Fibroblast of skin of left biceps (primary cell): ENCODE results near the gene CAPG.
"Not testable (repeated sequence)": the region's sequence is repeated elsewhere in the genome, so short reads cannot be mapped to it uniquely, and the experiment has no call there.

Source experiments
- DNase-seq, 2 experiments: peaks; one replicate each; pipeline ENCODE4 v3.0.0-alpha.2; 2013; ENCODE audit warnings: low read depth in 2 of 2

The CAPG gene

GRCh38 chr2:85396531-85397470, 13.4 kb downstream of the CAPG start:
- no peak for DNase-seq

DNA sequence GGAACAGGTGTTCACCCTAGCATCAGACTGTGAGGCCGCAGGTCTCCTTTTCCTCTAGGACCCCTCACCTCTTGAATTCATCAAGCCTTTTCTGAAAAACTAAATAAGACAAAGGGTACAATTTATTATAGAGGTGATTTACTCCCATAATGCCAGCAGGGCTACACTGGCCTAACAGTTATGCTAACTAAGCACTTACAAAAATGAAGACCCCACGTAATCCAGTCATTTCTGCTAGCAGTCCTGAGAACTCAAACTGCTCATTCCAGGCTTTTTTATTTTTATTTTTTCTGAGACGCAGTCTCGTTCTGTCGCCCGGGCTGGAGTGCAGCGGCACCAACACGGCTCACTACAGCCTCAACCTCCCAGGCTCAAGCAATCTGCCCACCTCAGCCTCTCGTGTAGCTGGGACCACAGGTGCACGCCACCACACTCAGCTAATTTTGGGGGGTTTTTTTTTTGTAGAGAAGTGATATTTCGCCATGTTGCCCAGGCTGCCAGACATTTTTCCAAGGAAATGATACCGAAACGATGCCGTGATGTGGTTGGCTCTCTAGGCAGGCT, 14.2 kb downstream of the CAPG start:
- no peak for DNase-seq

DNA sequence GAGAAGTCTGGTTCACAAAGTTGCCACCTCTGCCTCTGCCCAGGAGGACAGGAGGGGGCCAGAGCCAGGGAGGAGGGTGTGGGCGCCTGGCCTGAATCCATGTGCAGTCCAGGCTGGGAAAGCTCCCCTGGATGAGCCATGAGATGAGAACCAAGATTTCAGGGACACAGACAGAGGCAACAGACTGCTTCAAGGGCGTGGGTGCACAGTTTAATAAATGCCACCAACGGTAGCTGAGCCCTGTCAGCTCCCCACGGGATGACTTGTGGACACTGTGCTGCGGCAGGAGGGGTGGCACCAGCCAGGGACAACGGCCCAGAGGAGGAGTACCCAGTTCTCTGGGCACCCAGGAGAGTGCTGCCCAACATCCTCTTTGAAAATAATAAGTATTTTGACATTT, 15.2 kb downstream of the CAPG start:
- DNase-seq, result no peak

GRCh38 chr2:85394261-85394681, 15.9 kb downstream of the CAPG start:
- DNase-seq, result no peak

GRCh38 chr2:85393836-85394235, 16.3 kb downstream of the CAPG start:
- no peak for DNase-seq

GRCh38 chr2:85390941-85391669, 19.1 kb downstream of the CAPG start:
- DNase-seq, result no peak

- no peak for DNase-seq
These were observed 21.2 kb downstream of the CAPG start for GRCh38 chr2:85388878-85389538.

- no peak for DNase-seq
These were observed 22.4 kb downstream of the CAPG start for GRCh38 chr2:85387754-85388153.

DNA sequence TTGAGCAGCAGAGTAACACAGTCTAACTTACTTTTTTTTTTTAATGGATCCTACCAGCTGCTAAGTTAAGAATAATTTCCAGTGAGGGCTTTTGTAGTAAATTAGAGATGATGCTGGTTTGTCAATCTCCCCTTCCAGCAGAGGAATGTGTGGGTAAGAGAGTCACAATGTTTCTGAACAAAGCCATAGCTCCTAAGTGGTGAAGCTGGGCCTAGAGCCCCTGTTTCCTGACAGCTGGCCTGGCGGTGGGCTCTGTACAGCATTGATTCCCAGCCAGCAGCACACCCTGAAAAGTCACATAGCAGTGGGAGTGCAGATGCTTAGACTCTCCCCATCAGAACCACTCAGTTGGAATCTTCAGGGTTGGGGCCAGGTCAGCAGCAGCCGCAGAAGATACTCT, 24.4 kb downstream of the CAPG start:
- DNase-seq, result no peak

DNA sequence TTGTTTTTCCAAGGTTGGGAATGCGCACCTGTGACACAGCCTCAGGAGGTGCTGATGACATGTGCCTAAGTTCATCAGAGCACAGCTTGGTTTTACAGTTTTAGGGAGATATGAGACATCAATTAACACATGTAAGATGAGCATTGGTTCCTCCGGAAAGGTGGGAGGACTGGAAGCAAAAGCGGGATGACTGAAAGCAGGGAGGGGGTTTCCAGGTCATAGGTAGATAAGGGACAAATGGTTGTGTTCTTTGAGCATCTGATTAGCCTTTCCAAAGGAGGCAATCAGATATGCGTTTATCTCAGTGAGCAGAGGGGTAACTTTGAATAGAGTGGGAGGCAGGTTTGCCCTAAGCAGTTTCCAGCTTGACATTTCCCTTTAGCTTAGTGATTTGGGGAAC, 26.3 kb downstream of the CAPG start:
- no peak for DNase-seq

DNA sequence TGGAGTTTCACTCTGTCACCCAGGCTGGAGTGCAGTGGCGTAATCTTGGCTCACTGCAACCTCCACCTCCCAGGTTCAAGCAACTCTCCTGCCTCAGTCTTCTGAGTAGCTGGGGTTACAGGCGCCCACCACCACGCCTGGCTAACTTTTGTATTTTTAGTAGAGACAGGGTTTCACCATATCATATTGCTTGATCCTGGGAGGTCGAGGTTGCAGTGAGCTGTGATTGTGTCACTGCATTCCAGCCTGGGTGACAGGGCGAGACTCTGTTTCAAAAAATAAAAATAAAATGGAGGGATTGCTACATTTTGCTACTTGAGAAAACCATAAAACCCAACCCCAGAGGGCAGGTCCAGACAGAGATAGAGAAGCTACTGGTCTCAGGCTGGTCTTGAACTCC, 27.0 kb downstream of the CAPG start:
- not testable (repeated sequence) for DNase-seq

GRCh38 chr2:85380048-85380447, 30.1 kb downstream of the CAPG start:
- no peak for DNase-seq

GRCh38 chr2:85378257-85378656, 31.9 kb downstream of the CAPG start:
- DNase-seq, result no peak

GRCh38 chr2:85377083-85377482, 33.1 kb downstream of the CAPG start:
- DNase-seq, result no peak

DNA sequence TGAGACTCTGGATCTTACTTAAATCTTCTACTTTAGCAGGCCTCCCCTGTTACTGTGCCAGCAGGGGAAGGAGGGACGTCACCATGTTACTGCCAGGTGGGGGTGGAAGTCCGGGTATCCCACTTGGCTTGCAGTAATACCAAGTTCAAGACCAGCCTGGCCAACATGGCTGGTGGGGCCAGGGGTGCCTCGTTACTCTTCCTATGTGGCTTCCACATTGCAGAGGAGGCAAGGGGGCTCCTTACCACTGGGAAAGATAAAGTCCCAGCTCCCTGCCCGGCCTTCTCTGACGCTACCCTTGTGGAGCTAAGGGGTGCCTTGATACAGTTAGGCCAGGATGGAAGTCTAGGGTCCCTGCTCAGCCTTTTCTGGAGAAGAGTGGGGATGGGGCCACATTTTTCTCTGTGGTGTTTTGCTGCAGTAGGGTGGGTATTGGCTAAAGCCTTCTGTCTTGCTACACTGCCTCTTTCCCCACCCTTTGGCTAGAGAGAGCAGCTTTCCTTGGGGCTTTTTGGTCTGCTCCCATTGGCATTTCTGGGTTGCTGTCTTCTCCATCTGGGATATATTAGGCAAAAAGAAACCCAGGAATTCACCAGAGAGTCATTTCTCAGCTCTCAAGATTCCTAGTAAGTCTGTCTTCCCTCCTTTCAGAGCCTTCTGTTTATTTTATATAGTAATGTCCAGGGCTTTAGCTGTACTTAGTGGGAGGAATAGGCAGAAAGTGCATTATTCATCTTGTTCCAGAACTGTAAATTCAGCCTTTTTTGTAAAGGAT, 33.7 kb downstream of the CAPG start:
- peak; percentile 15 to 20 for DNase-seq

DNA sequence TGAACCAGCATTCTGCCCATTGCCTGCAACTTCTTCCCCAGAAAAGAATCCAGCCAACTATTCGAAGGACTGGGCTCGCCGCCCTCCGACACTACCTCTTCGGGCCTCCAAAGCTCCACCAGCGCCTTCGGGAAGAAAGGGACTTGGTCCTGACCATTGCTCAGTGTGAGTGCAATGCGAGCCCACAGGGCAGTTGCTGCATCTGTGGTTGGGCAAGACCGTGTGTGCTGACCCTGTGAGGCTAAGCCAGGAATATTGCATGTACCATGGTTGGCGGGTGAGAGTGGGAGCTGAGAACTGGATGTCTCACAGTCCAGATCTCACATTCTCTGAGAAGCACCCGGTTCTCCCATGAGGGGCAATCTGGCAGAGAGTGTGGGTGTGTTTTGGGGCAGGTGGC, 39.1 kb downstream of the CAPG start:
- no peak for DNase-seq

GRCh38 chr2:85369500-85369899, 40.7 kb downstream of the CAPG start:
- no peak for DNase-seq

DNA sequence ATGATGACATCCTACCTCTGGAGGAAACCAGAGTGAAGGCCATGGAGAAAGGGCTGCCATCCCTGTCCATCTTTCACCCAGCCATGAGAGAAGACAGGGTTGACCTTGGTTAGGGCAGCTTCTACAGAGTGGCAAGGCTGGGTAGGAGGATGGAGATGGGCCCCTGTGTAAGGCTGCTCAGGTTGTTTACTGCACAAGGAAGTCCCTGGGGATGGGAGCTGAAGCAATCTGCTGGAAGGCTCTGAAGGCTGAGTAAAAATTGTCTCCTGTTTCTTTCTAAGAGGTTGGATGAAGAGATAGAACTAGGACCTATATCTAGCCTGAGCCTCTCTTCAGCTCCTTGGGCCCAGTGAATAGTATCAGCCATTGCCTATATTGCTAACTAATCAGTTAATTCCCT, 41.2 kb downstream of the CAPG start:
- no peak for DNase-seq

DNA sequence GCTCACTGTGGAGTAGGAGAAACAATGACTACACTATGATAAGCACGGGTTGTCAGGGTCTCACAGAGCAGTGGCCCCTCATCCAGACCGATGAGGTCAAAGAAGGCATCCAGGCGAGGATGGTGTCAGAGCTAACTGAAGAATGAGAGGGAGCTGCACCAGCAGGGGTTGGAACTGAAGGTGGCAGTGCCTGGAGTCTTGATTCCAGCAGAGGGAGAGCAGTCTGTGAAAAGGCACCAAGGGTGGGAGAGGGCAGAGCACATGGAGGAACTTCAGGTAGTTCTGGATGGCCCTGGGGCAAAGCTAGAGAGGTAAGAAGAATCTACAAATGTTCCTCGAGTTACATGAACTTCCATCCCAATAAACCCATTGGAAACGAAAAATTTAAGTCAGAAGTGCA, 43.0 kb downstream of the CAPG start:
- DNase-seq, result no peak

- DNase-seq, result not testable (repeated sequence)
These were observed 47.3 kb downstream of the CAPG start for GRCh38 chr2:85362653-85363387.

DNA sequence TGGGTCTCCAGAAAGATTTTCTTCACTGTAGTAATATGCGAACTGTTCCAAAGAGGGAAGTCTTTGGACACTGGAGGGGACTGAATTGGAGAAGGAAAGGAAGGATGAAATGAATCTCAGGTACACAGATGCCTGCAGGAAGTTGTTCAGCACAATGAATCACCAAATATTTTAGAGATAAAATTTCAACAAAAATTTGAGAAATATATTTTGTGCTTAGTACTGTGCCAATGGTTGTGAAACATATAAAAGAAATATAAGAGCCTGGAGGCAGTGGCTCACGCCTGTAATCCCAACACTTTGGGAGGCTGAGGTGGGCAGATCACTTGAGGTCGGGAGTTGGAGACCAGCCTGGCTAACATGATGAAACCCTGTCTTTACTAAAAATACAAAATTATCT, 52.4 kb downstream of the CAPG start:
- DNase-seq, result no peak
